ENCODE measurements around the gene CMPK2. TPM values are rescaled to one million over a fixed set of nuclear protein-coding genes. Genes with fewer than 3 reads are reported as not detected.

CMPK2 gene
- total and polyA plus RNA-seq, 9 of the 15 experiments (the other 6 are each of a cell fraction or from before 2014, with no cell fraction given) = 2.6 to 10.5 (median 5.0) TPM

- TF ChIP-seq RREB1 (CRISPR knock-in tag; IDR thresholded peaks at IDR 0.05) (no peak), MITF (IDR thresholded peaks at IDR 0.05) (no peak), MAFF (IDR thresholded peaks at IDR 0.05; ENCODE audit: low read length) (peak; percentile 58; the same call in 1 of the 2 replicates), CBX1 (IDR thresholded peaks at IDR 0.05; ENCODE audit: low read depth) (no peak), KLF16 (IDR thresholded peaks at IDR 0.05) (peak; percentile 62), PHF8 (IDR thresholded peaks at IDR 0.05; ENCODE audit: borderline replicate concordance, low read length) (no peak), ZNF436 (CRISPR knock-in tag; IDR thresholded peaks at IDR 0.05) (no peak), BACH1 (tag; IDR thresholded peaks at IDR 0.05) (no peak), HNRNPK (IDR thresholded peaks at IDR 0.05; ENCODE audit: low read depth, low read length, poor library complexity, severe bottlenecking) (no peak), KAT2B (IDR thresholded peaks at IDR 0.05; ENCODE audit: low read depth, low read length) (no peak), ETV5 (CRISPR knock-in tag; IDR thresholded peaks at IDR 0.05; ENCODE audit: low read depth) (0 out of 2 replicates have a peak, but pooled peaks have one; percentile 28), HMBOX1 (IDR thresholded peaks at IDR 0.05) (peak; percentile 50; the same call in 1 of the 2 replicates), ZNF239 (CRISPR knock-in tag; IDR thresholded peaks at IDR 0.05) (no peak), WHSC1 (IDR thresholded peaks at IDR 0.05; ENCODE audit: low read length) (no peak), TOE1 (IDR thresholded peaks at IDR 0.05; ENCODE audit: borderline replicate concordance) (no peak), TOE1 (CRISPR knock-in tag; IDR thresholded peaks at IDR 0.05; ENCODE audit: borderline replicate concordance, low read depth) (no peak), ZNF583 (CRISPR knock-in tag; IDR thresholded peaks at IDR 0.05) (no peak), ELK3 (CRISPR knock-in tag; IDR thresholded peaks at IDR 0.05) (no peak), MYNN (IDR thresholded peaks at IDR 0.05) (0 out of 2 replicates have a peak, but pooled peaks have one; percentile 30), MYNN (CRISPR knock-in tag; IDR thresholded peaks at IDR 0.05) (no peak), PHB2 (IDR thresholded peaks at IDR 0.05; ENCODE audit: low read depth) (no peak), FOS (IDR thresholded peaks at IDR 0.05; ENCODE audit: extremely low read depth, insufficient read length) (no peak), FOXJ2 (tag; IDR thresholded peaks at IDR 0.05) (peak; percentile 67; the same call in 1 of the 2 replicates)
These were observed 20.3 kb upstream of the CMPK2 start (continued) for GRCh38 chr2:6885968-6886367.

Measured in K562 (cell line).